ENCODE results near the gene CEP70. TPM values are rescaled to one million over a fixed set of nuclear protein-coding genes. Genes with fewer than 3 reads are reported as not detected.
"Not testable (repeated sequence)": the region's sequence is repeated elsewhere in the genome, so short reads cannot be mapped to it uniquely, and the experiment has no call there.

The CEP70 gene
- total and polyA plus RNA-seq, 4 donors = 14.6 to 49.5 (median 21.5) TPM

GRCh38 chr3:138493804-138494606 is 100.1 kb downstream of the CEP70 start:
- DNase-seq (no peak), ATAC-seq (ENCODE audit: low FRiP score) (no peak)
- no peaks in the 10 kb centered on the region for H3K36me3 ChIP-seq (ENCODE audit: control insufficient read depth in 1 of 2, insufficient read depth in 2 of 2, low read length in 1 of 2)
- WGBS, 2 donors = 88 to 97% methylated on average over 3 of the region's 3 CpGs
- H3K4me1 ChIP-seq (ENCODE audit: control insufficient read depth in 1 of 2, insufficient read depth in 2 of 2, low read length in 2 of 2) = peaks cover 0 to 2% of the 10 kb centered on the region in 2 donors
- H3K4me3 ChIP-seq (ENCODE audit: low read length in 2 of 2) = no peak overlapping the region
- intact Hi-C loops (cut with DNase I) = no loop called here
- H3K9me3 ChIP-seq (ENCODE audit: control insufficient read depth, low read length) = no peaks in the 10 kb centered on the region
- no peaks in the 10 kb centered on the region for H3K27me3 ChIP-seq (ENCODE audit: control insufficient read depth in 1 of 2, insufficient read depth in 2 of 2, low read length in 1 of 2)
- no peak overlapping the region for H3K27ac ChIP-seq (ENCODE audit: low read depth in 1 of 2, low read length in 2 of 2)

GRCh38 chr3:138492980-138493675 is 100.9 kb downstream of the CEP70 start:
- peaks cover 0 to 2% of the 10 kb centered on the region in 2 donors for H3K4me1 ChIP-seq (ENCODE audit: control insufficient read depth in 1 of 2, insufficient read depth in 2 of 2, low read length in 2 of 2)
- no peaks in the 10 kb centered on the region for H3K9me3 ChIP-seq (ENCODE audit: control insufficient read depth, low read length)
- H3K27me3 ChIP-seq (ENCODE audit: control insufficient read depth in 1 of 2, insufficient read depth in 2 of 2, low read length in 1 of 2) = no peaks in the 10 kb centered on the region
- H3K4me3 ChIP-seq (ENCODE audit: low read length in 2 of 2) = no peak overlapping the region
- no peaks in the 10 kb centered on the region for H3K36me3 ChIP-seq (ENCODE audit: control insufficient read depth in 1 of 2, insufficient read depth in 2 of 2, low read length in 1 of 2)
- H3K27ac ChIP-seq (ENCODE audit: low read depth in 1 of 2, low read length in 2 of 2) = no peak overlapping the region
- WGBS, 2 donors = 93% methylated on average over 4 of the region's 4 CpGs
- intact Hi-C loops (cut with DNase I) = no loop called here
- DNase-seq (no peak), ATAC-seq (ENCODE audit: low FRiP score) (no peak)

- Histone ChIP-seq H3K4me1 (ENCODE audit: control insufficient read depth in 1 of 2, insufficient read depth in 2 of 2, low read length in 2 of 2) (peaks cover 0 to 2% of the 10 kb centered on the region in 2 donors), H3K27me3 (ENCODE audit: control insufficient read depth in 1 of 2, insufficient read depth in 2 of 2, low read length in 1 of 2) (no peaks in the 10 kb centered on the region), H3K36me3 (ENCODE audit: control insufficient read depth in 1 of 2, insufficient read depth in 2 of 2, low read length in 1 of 2) (no peaks in the 10 kb centered on the region), H3K4me3 (ENCODE audit: low read length in 2 of 2) (no peak overlapping the region), H3K27ac (ENCODE audit: low read depth in 1 of 2, low read length in 2 of 2) (no peak overlapping the region), H3K9me3 (ENCODE audit: control insufficient read depth, low read length) (no peaks in the 10 kb centered on the region)
- ATAC-seq (ENCODE audit: low FRiP score) = no peak
- WGBS, 2 donors = 89 to 99% methylated on average over 1 of the region's 1 CpG
- DNase-seq = no peak
- intact Hi-C loops (cut with DNase I) = no loop called here
Observed at GRCh38 chr3:138491971-138492370, 102.1 kb downstream of the CEP70 start.

- ATAC-seq (ENCODE audit: low FRiP score); DNase-seq; H3K27me3 ChIP-seq (ENCODE audit: control insufficient read depth in 1 of 2, insufficient read depth in 2 of 2, low read length in 1 of 2); H3K4me1 ChIP-seq (ENCODE audit: control insufficient read depth in 1 of 2, insufficient read depth in 2 of 2, low read length in 2 of 2); H3K4me3 ChIP-seq (ENCODE audit: low read length in 2 of 2); H3K36me3 ChIP-seq (ENCODE audit: control insufficient read depth in 1 of 2, insufficient read depth in 2 of 2, low read length in 1 of 2); H3K27ac ChIP-seq (ENCODE audit: low read depth in 1 of 2, low read length in 2 of 2); intact Hi-C loops (cut with DNase I); H3K9me3 ChIP-seq (ENCODE audit: control insufficient read depth, low read length): not testable (repeated sequence)
- 95% methylated on average over 6 of the region's 6 CpGs for WGBS, 2 donors
Observed at GRCh38 chr3:138486580-138486979, 107.5 kb downstream of the CEP70 start.

GRCh38 chr3:138484672-138485071 is 109.4 kb downstream of the CEP70 start:
- H3K36me3 ChIP-seq (ENCODE audit: control insufficient read depth in 1 of 2, insufficient read depth in 2 of 2, low read length in 1 of 2); ATAC-seq (ENCODE audit: low FRiP score); intact Hi-C loops (cut with DNase I); H3K4me3 ChIP-seq (ENCODE audit: low read length in 2 of 2); H3K27me3 ChIP-seq (ENCODE audit: control insufficient read depth in 1 of 2, insufficient read depth in 2 of 2, low read length in 1 of 2); H3K9me3 ChIP-seq (ENCODE audit: control insufficient read depth, low read length); H3K27ac ChIP-seq (ENCODE audit: low read depth in 1 of 2, low read length in 2 of 2); H3K4me1 ChIP-seq (ENCODE audit: control insufficient read depth in 1 of 2, insufficient read depth in 2 of 2, low read length in 2 of 2): not testable (repeated sequence)
- peak in 1 of 2 donors; percentile 57 for DNase-seq
- 96 to 99% methylated on average over 12 to 17 of the region's 17 CpGs for WGBS, 2 donors

- 62 to 71% methylated on average over 4 of the region's 4 CpGs for WGBS, 2 donors
- no peaks in the 10 kb centered on the region for H3K9me3 ChIP-seq (ENCODE audit: control insufficient read depth, low read length)
- no peak overlapping the region for H3K27ac ChIP-seq (ENCODE audit: low read depth in 1 of 2, low read length in 2 of 2)
- no peaks in the 10 kb centered on the region for H3K36me3 ChIP-seq (ENCODE audit: control insufficient read depth in 1 of 2, insufficient read depth in 2 of 2, low read length in 1 of 2)
- no peak overlapping the region for H3K4me3 ChIP-seq (ENCODE audit: low read length in 2 of 2)
- intact Hi-C loops (cut with DNase I) = loop anchor here in 1 of 2 donors (10.0 kb wide), 1 partner anchor 435 kb away; no protein-coding TSS in a partner anchor
- H3K4me1 ChIP-seq (ENCODE audit: control insufficient read depth in 1 of 2, insufficient read depth in 2 of 2, low read length in 2 of 2) = peaks cover 1 to 4% of the 10 kb centered on the region in 2 donors
- peak in 1 of 2 donors; percentile 36 for DNase-seq
- no peak for ATAC-seq (ENCODE audit: low FRiP score)
- H3K27me3 ChIP-seq (ENCODE audit: control insufficient read depth in 1 of 2, insufficient read depth in 2 of 2, low read length in 1 of 2) = no peaks in the 10 kb centered on the region
Observed at GRCh38 chr3:138479438-138479863, 114.6 kb downstream of the CEP70 start.

GRCh38 chr3:138477801-138478200 is 116.3 kb downstream of the CEP70 start:
- intact Hi-C loops (cut with DNase I) = loop anchor here in 1 of 2 donors (10.0 kb wide), 1 partner anchor 437 kb away; no protein-coding TSS in a partner anchor
- Histone ChIP-seq H3K4me3 (ENCODE audit: low read length in 2 of 2) (no peak overlapping the region), H3K36me3 (ENCODE audit: control insufficient read depth in 1 of 2, insufficient read depth in 2 of 2, low read length in 1 of 2) (no peaks in the 10 kb centered on the region), H3K9me3 (ENCODE audit: control insufficient read depth, low read length) (no peaks in the 10 kb centered on the region), H3K4me1 (ENCODE audit: control insufficient read depth in 1 of 2, insufficient read depth in 2 of 2, low read length in 2 of 2) (peaks cover 1 to 4% of the 10 kb centered on the region in 2 donors), H3K27me3 (ENCODE audit: control insufficient read depth in 1 of 2, insufficient read depth in 2 of 2, low read length in 1 of 2) (no peaks in the 10 kb centered on the region), H3K27ac (ENCODE audit: low read depth in 1 of 2, low read length in 2 of 2) (no peak overlapping the region)
- WGBS, 2 donors = 72 to 78% methylated on average over 3 of the region's 3 CpGs
- ATAC-seq (ENCODE audit: low FRiP score) (no peak), DNase-seq (no peak)

GRCh38 chr3:138477120-138477519 is 116.9 kb downstream of the CEP70 start:
- ATAC-seq (ENCODE audit: low FRiP score) = no peak
- Histone ChIP-seq H3K4me1 (ENCODE audit: control insufficient read depth in 1 of 2, insufficient read depth in 2 of 2, low read length in 2 of 2) (peaks cover 1 to 4% of the 10 kb centered on the region in 2 donors), H3K27ac (ENCODE audit: low read depth in 1 of 2, low read length in 2 of 2) (no peak overlapping the region), H3K36me3 (ENCODE audit: control insufficient read depth in 1 of 2, insufficient read depth in 2 of 2, low read length in 1 of 2) (no peaks in the 10 kb centered on the region), H3K9me3 (ENCODE audit: control insufficient read depth, low read length) (no peaks in the 10 kb centered on the region), H3K27me3 (ENCODE audit: control insufficient read depth in 1 of 2, insufficient read depth in 2 of 2, low read length in 1 of 2) (no peaks in the 10 kb centered on the region), H3K4me3 (ENCODE audit: low read length in 2 of 2) (no peak overlapping the region)
- intact Hi-C loops (cut with DNase I) = loop anchor here in 1 of 2 donors (10.0 kb wide), 1 partner anchor 438 kb away; no protein-coding TSS in a partner anchor
- DNase-seq = peak in 1 of 2 donors; percentile 23
